ENCODE measurements around the gene SORL1-AS1.
"Not testable (repeated sequence)": the region's sequence is repeated elsewhere in the genome, so short reads cannot be mapped to it uniquely, and the experiment has no call there.

The SORL1-AS1 gene

DNA sequence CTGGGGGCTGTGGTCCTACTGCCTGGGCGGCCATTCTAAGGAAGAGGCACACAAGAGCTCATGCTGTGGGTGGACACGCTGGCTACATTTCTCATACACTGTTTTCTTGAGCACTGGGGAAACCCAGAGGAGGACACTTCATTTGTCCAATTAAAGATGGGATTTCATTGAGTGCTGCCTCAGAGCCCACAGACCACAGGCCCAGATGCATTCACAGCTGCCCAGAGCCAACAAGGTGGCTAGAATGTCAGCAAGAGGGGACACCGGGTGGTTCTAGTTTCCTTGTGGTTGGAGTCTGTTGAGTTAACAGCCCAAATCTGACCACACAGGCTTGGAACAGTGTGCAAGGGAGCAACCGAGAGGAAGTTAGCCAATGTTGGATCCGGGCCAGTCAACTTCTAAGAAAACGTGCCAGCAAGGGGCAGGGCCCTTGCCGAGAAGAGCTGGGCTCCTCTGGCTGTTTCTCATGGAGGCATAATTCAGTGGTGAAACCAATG lies 35.7 kb downstream of the SORL1-AS1 start:
- peaks cover 69% of the 10 kb centered on the region for H3K4me1 Mint-ChIP-seq

GRCh38 chr11:121415856-121416255 lies 36.9 kb downstream of the SORL1-AS1 start:
- ATAC-seq (no peak), DNase-seq (no peak)
- Mint-ChIP-seq H3K4me3 (no peak overlapping the region), H3K4me1 (peaks cover 68% of the 10 kb centered on the region), H3K27ac (peak overlapping the region; percentile 17), H3K36me3 (ENCODE audit: low read depth) (no peaks in the 10 kb centered on the region), H3K9me3 (ENCODE audit: low read depth) (no peaks in the 10 kb centered on the region), H3K27me3 (no peaks in the 10 kb centered on the region)
- intact Hi-C loops (cut with DNase I, micrococcal nuclease), result loop anchor here in 1 of 2 experiments (5.0 kb wide), 1 partner anchor 89 kb away; no protein-coding TSS in a partner anchor
- ChIA-PET CTCF (interaction anchor here (0.6 to 1.6 kb wide), 3 partner anchors 14 to 1438 kb away, joined by 3 to 4 read pairs (median 3); no protein-coding TSS in a partner anchor), POLR2A (no interaction called here)

More for the DNA sequence above, 35.7 kb downstream of the SORL1-AS1 start:
- H3K27me3 Mint-ChIP-seq, result no peaks in the 10 kb centered on the region
- POLR2A ChIA-PET, result interaction anchor here (1.3 kb wide), 1 partner anchor 48 kb away, joined by 4 read pairs; no protein-coding TSS in a partner anchor
- H3K4me3 Mint-ChIP-seq, result no peak overlapping the region
- H3K9me3 Mint-ChIP-seq (ENCODE audit: low read depth), result no peaks in the 10 kb centered on the region
- peak; percentile 69 for DNase-seq
- ATAC-seq, result peak; percentile 45
- H3K27ac Mint-ChIP-seq, result peak overlapping the region; percentile 80
- intact Hi-C loops (cut with DNase I, micrococcal nuclease), result loop anchor here in 1 of 2 experiments (5.0 kb wide), 1 partner anchor 90 kb away; no protein-coding TSS in a partner anchor
- no peaks in the 10 kb centered on the region for H3K36me3 Mint-ChIP-seq (ENCODE audit: low read depth)
- CTCF ChIA-PET, result interaction anchor here (0.8 to 1.6 kb wide), 7 partner anchors 11 to 174 kb away, joined by 3 to 7 read pairs (median 4); partner anchors contain the start of gene SC5D

- intact Hi-C loops (cut with DNase I, micrococcal nuclease), result no loop called here
- H3K27ac Mint-ChIP-seq, result no peak overlapping the region
- H3K36me3 Mint-ChIP-seq (ENCODE audit: low read depth), result no peaks in the 10 kb centered on the region
- CTCF ChIA-PET, result interaction anchor here (1.5 kb wide), 1 partner anchor 95 kb away, joined by 4 read pairs; no protein-coding TSS in a partner anchor
- DNase-seq (no peak), ATAC-seq (no peak)
- H3K4me1 Mint-ChIP-seq, result peaks cover 66% of the 10 kb centered on the region
- POLR2A ChIA-PET, result no interaction called here
- no peaks in the 10 kb centered on the region for H3K27me3 Mint-ChIP-seq
- no peak overlapping the region for H3K4me3 Mint-ChIP-seq
- no peaks in the 10 kb centered on the region for H3K9me3 Mint-ChIP-seq (ENCODE audit: low read depth)
Observed at GRCh38 chr11:121414141-121414913, 38.4 kb downstream of the SORL1-AS1 start.

DNA sequence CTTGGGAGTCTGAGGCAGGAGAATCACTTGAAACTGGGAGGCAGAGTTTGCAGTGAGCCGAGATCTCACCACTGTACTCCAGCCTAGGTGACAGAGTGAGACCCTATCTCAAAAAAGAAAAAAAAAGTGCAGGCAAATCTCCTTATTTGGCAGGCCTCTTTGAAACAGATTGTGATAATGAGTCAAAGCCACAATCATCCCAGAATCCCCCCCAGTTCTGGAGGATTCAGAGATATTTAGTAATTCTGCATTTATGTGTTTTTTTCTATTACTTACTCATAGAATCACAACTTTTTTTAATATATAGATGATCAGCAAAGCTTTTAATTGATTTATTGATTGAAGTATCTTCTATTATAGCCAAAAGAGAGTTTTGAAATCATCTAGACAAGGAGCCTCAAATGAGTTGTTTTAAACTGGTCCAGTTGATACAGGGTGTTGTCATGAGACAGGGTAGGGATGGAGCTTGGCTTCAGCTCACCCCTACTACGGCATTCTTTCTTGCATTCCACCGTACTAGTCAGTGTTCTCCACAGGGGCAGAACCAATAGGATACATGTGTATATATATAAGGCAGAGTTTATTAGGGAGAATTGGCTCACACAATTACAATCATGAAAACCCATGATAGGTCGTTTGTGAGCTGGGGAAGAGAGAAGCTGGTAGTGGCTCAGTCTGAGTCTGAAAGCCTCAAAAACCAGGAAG lies 39.9 kb downstream of the SORL1-AS1 start:
- ChIA-PET CTCF (interaction anchor here (1.3 to 1.5 kb wide), 2 partner anchors 14 to 93 kb away, joined by 4 read pairs; no protein-coding TSS in a partner anchor), POLR2A (no interaction called here)
- H3K36me3 Mint-ChIP-seq (ENCODE audit: low read depth), result no peaks in the 10 kb centered on the region
- H3K27ac Mint-ChIP-seq, result no peak overlapping the region
- intact Hi-C loops (cut with DNase I, micrococcal nuclease), result no loop called here
- no peak overlapping the region for H3K4me3 Mint-ChIP-seq
- DNase-seq (no peak), ATAC-seq (no peak)
- H3K4me1 Mint-ChIP-seq, result peaks cover 51% of the 10 kb centered on the region
- no peaks in the 10 kb centered on the region for H3K27me3 Mint-ChIP-seq
- H3K9me3 Mint-ChIP-seq (ENCODE audit: low read depth), result no peaks in the 10 kb centered on the region

DNA sequence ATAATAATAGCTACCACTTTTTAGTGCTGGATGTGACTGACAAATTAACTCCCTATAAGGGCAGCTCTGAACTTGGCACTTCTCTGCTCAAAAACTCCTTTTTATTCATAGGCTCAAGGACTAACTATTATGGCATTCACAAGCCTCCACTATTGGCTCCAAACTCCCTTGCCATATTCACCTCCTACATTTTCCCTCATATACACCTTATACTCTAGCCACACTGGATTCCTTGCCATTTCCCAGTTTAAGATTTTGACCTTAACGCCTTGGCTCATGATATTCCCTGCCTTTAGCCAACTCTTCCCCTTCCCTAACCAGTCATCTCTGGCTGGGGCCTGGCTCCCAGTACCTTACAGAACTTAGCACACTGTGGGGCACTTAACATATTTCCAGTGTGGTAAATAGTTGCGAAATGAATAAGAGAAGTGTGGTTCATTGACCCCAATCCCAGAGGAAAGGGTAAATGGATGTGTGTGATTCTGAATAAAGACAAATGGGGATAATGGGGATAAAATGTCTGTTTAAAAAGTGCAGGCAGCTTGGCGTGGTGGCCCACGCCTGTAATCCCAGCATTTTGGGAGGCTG lies 40.7 kb downstream of the SORL1-AS1 start:
- Mint-ChIP-seq H3K36me3 (ENCODE audit: low read depth) (no peaks in the 10 kb centered on the region), H3K27me3 (no peaks in the 10 kb centered on the region), H3K27ac (no peak overlapping the region), H3K9me3 (ENCODE audit: low read depth) (no peaks in the 10 kb centered on the region), H3K4me1 (peaks cover 45% of the 10 kb centered on the region), H3K4me3 (no peak overlapping the region)
- ChIA-PET POLR2A (no interaction called here), CTCF (interaction anchor here (0.9 to 1.3 kb wide), 3 partner anchors 15 to 40 kb away, joined by 3 to 4 read pairs (median 3); partner anchors contain the start of gene SORL1)
- no peak for ATAC-seq
- intact Hi-C loops (cut with DNase I, micrococcal nuclease), result loop anchor here in 1 of 2 experiments (1.0 kb wide), 1 partner anchor 20 kb away; no protein-coding TSS in a partner anchor
- DNase-seq, result no peak

GRCh38 chr11:121411330-121411729 lies 41.4 kb downstream of the SORL1-AS1 start:
- H3K27me3 Mint-ChIP-seq; POLR2A ChIA-PET; DNase-seq; H3K4me3 Mint-ChIP-seq; H3K36me3 Mint-ChIP-seq (ENCODE audit: low read depth); H3K9me3 Mint-ChIP-seq (ENCODE audit: low read depth): not testable (repeated sequence)
- peak; percentile 53 for ATAC-seq
- CTCF ChIA-PET, result interaction anchor here (0.9 to 1.0 kb wide), 2 partner anchors 23 to 41 kb away, joined by 3 read pairs; partner anchors contain the start of gene SORL1
- Mint-ChIP-seq H3K4me1 (peaks cover 39% of the 10 kb centered on the region), H3K27ac (peak overlapping the region; percentile 75)
- intact Hi-C loops (cut with DNase I, micrococcal nuclease), result loop anchor here in 1 of 2 experiments (1.0 kb wide), 1 partner anchor 21 kb away; no protein-coding TSS in a partner anchor

GRCh38 chr11:121410041-121410440 lies 42.7 kb downstream of the SORL1-AS1 start:
- intact Hi-C loops (cut with DNase I, micrococcal nuclease), result loop anchor here (1.0 kb wide), 2 partner anchors 22 to 54 kb away; no protein-coding TSS in a partner anchor
- not testable (repeated sequence) for H3K27me3 Mint-ChIP-seq; H3K36me3 Mint-ChIP-seq (ENCODE audit: low read depth); H3K27ac Mint-ChIP-seq; DNase-seq; H3K9me3 Mint-ChIP-seq (ENCODE audit: low read depth); H3K4me3 Mint-ChIP-seq
- ATAC-seq, result peak; percentile 54
- H3K4me1 Mint-ChIP-seq, result peaks cover 30% of the 10 kb centered on the region
- ChIA-PET POLR2A (interaction anchor here (0.8 kb wide), 1 partner anchor 22 kb away, joined by 10 read pairs; no protein-coding TSS in a partner anchor), CTCF (interaction anchor here (0.9 to 1.5 kb wide), 5 partner anchors 9 to 58 kb away, joined by 3 to 6 read pairs (median 4); no protein-coding TSS in a partner anchor)

GRCh38 chr11:121408830-121409229 lies 43.9 kb downstream of the SORL1-AS1 start:
- intact Hi-C loops (cut with DNase I, micrococcal nuclease), result no loop called here
- no peaks in the 10 kb centered on the region for H3K27me3 Mint-ChIP-seq
- ATAC-seq, result no peak
- H3K36me3 Mint-ChIP-seq (ENCODE audit: low read depth), result no peaks in the 10 kb centered on the region
- no peak overlapping the region for H3K4me3 Mint-ChIP-seq
- peaks cover 27% of the 10 kb centered on the region for H3K4me1 Mint-ChIP-seq
- DNase-seq, result no peak
- H3K27ac Mint-ChIP-seq, result no peak overlapping the region
- CTCF ChIA-PET, result interaction anchor here (0.5 to 1.5 kb wide), 5 partner anchors 10 to 158 kb away, joined by 3 to 6 read pairs (median 3); no protein-coding TSS in a partner anchor
- POLR2A ChIA-PET, result interaction anchor here (0.7 kb wide), 1 partner anchor 54 kb away, joined by 4 read pairs; no protein-coding TSS in a partner anchor
- H3K9me3 Mint-ChIP-seq (ENCODE audit: low read depth), result no peaks in the 10 kb centered on the region

DNA sequence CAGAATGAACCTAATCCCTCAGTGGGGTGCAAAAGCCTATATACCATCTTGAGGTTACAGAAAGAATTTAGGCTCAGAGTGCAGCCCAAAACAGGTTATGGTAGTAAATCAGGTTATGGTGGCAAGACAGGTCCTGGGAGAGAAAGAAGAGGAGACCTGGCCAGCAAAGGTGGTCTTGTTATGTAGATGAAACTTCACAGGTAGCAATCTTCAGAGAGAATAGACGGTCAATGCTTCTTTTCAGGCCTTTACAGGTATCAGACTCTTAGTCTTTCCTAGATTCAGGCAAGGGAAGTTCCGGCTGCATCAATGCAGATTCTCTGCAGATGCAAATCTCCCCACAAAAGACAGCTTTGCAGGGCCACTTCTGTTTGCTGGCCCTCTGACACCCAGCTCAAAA lies 46.5 kb downstream of the SORL1-AS1 start:
- DNase-seq (no peak), ATAC-seq (no peak)
- Mint-ChIP-seq H3K9me3 (ENCODE audit: low read depth) (peaks cover 9% of the 10 kb centered on the region), H3K27me3 (no peaks in the 10 kb centered on the region), H3K4me1 (peaks cover 14% of the 10 kb centered on the region), H3K4me3 (no peak overlapping the region), H3K36me3 (ENCODE audit: low read depth) (peaks cover 3% of the 10 kb centered on the region), H3K27ac (no peak overlapping the region)
- ChIA-PET POLR2A (interaction anchor here (0.6 kb wide), 1 partner anchor 28 kb away, joined by 4 read pairs; no protein-coding TSS in a partner anchor), CTCF (interaction anchor here (0.6 to 1.2 kb wide), 4 partner anchors 10 to 1513 kb away, joined by 3 read pairs; no protein-coding TSS in a partner anchor)
- intact Hi-C loops (cut with DNase I, micrococcal nuclease), result no loop called here

DNA sequence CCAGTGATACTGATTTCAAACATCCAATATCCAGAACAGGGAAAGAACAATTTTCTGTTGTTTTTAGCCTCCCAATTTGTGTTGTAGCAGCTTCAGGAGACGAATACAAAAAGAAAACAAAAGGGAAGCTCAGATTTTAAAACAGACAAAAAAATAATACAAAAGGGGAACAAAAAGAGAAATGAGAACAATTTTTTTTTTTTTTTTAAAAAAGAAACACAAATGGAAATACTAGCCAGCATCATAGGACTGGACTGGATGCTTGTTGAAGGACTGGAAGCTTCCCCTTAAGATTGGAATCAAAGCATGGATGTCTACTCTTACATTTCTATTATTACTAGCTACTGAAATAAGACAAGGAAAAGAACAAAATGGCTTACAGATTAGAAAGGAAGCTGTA lies 47.1 kb downstream of the SORL1-AS1 start:
- intact Hi-C loops (cut with DNase I, micrococcal nuclease), result no loop called here
- Mint-ChIP-seq H3K4me3 (no peak overlapping the region), H3K9me3 (ENCODE audit: low read depth) (peaks cover 13% of the 10 kb centered on the region), H3K27me3 (no peaks in the 10 kb centered on the region), H3K4me1 (peaks cover 8% of the 10 kb centered on the region), H3K27ac (no peak overlapping the region), H3K36me3 (ENCODE audit: low read depth) (peaks cover 3% of the 10 kb centered on the region)
- ATAC-seq, result no peak
- no peak for DNase-seq
- ChIA-PET POLR2A (interaction anchor here (0.6 kb wide), 1 partner anchor 28 kb away, joined by 4 read pairs; no protein-coding TSS in a partner anchor), CTCF (interaction anchor here (0.6 kb wide), 3 partner anchors 10 to 1932 kb away, joined by 3 to 4 read pairs (median 3); no protein-coding TSS in a partner anchor)
